Measurements from ENCODE around the gene MSANTD2. TPM values are rescaled to one million over a fixed set of nuclear protein-coding genes. Genes with fewer than 3 reads are reported as not detected.

The MSANTD2 gene
- total and polyA plus RNA-seq, 2 donors from 2014 or later, result 6.5 to 16.4 TPM

GRCh38 chr11:124728134-124728533 is 72.1 kb downstream of the MSANTD2 start:
- H3K36me3 ChIP-seq (ENCODE audit: control insufficient read depth in 2 of 3, insufficient read depth in 3 of 3, low read length in 3 of 3), result no peaks in the 10 kb centered on the region
- H3K27me3 ChIP-seq (ENCODE audit: control insufficient read depth, insufficient read depth, low read length), result no peaks in the 10 kb centered on the region
- no peak overlapping the region for H3K27ac ChIP-seq (ENCODE audit: low read depth in 2 of 2, low read length in 2 of 2)
- intact Hi-C loops (cut with DNase I), result no loop called here
- H3K4me3 ChIP-seq (ENCODE audit: low read length in 3 of 3), result no peak overlapping the region
- H3K4me1 ChIP-seq (ENCODE audit: control insufficient read depth in 2 of 3, insufficient read depth in 2 of 3, low read depth in 1 of 3, low read length in 3 of 3), result peaks cover 0 to 9% (median 8%) of the 10 kb centered on the region in 3 donors
- no peak overlapping the region for H3K9ac ChIP-seq (ENCODE audit: low read length in 3 of 3)
- no peak for TF ChIP-seq CTCF (IDR thresholded peaks at IDR 0.05; ENCODE audit: borderline replicate concordance, extremely low read depth, insufficient read depth)
- DNase-seq, result no peak
- FAIRE-seq, result no peak
- no peaks in the 10 kb centered on the region for H3K9me3 ChIP-seq (ENCODE audit: control insufficient read depth in 2 of 3, insufficient read depth in 1 of 3, low read length in 3 of 3)

GRCh38 chr11:124727474-124727873 is 72.7 kb downstream of the MSANTD2 start:
- Histone ChIP-seq H3K4me3 (ENCODE audit: low read length in 3 of 3) (no peak overlapping the region), H3K9ac (ENCODE audit: low read length in 3 of 3) (no peak overlapping the region), H3K4me1 (ENCODE audit: control insufficient read depth in 2 of 3, insufficient read depth in 2 of 3, low read depth in 1 of 3, low read length in 3 of 3) (peaks cover 0 to 9% (median 8%) of the 10 kb centered on the region in 3 donors), H3K27ac (ENCODE audit: low read depth in 2 of 2, low read length in 2 of 2) (no peak overlapping the region), H3K27me3 (ENCODE audit: control insufficient read depth, insufficient read depth, low read length) (no peaks in the 10 kb centered on the region), H3K36me3 (ENCODE audit: control insufficient read depth in 2 of 3, insufficient read depth in 3 of 3, low read length in 3 of 3) (no peaks in the 10 kb centered on the region), H3K9me3 (ENCODE audit: control insufficient read depth in 2 of 3, insufficient read depth in 1 of 3, low read length in 3 of 3) (no peaks in the 10 kb centered on the region)
- TF ChIP-seq CTCF (IDR thresholded peaks at IDR 0.05; ENCODE audit: borderline replicate concordance, extremely low read depth, insufficient read depth), result no peak
- FAIRE-seq (no peak), DNase-seq (no peak)
- intact Hi-C loops (cut with DNase I), result no loop called here

- Histone ChIP-seq H3K36me3 (ENCODE audit: control insufficient read depth in 2 of 3, insufficient read depth in 3 of 3, low read length in 3 of 3) (no peaks in the 10 kb centered on the region), H3K27me3 (ENCODE audit: control insufficient read depth, insufficient read depth, low read length) (peaks cover 4% of the 10 kb centered on the region), H3K27ac (ENCODE audit: low read depth in 2 of 2, low read length in 2 of 2) (no peak overlapping the region), H3K9me3 (ENCODE audit: control insufficient read depth in 2 of 3, insufficient read depth in 1 of 3, low read length in 3 of 3) (no peaks in the 10 kb centered on the region), H3K4me1 (ENCODE audit: control insufficient read depth in 2 of 3, insufficient read depth in 2 of 3, low read depth in 1 of 3, low read length in 3 of 3) (peaks cover 0 to 9% (median 8%) of the 10 kb centered on the region in 3 donors), H3K9ac (ENCODE audit: low read length in 3 of 3) (no peak overlapping the region), H3K4me3 (ENCODE audit: low read length in 3 of 3) (no peak overlapping the region)
- FAIRE-seq (no peak), DNase-seq (no peak)
- no peak for TF ChIP-seq CTCF (IDR thresholded peaks at IDR 0.05; ENCODE audit: borderline replicate concordance, extremely low read depth, insufficient read depth)
- intact Hi-C loops (cut with DNase I), result no loop called here
Observed at GRCh38 chr11:124725719-124726105, 74.5 kb downstream of the MSANTD2 start.
